GM21825 (cell line): ENCODE results near the gene ATXN1.
"Not testable (repeated sequence)": the region's sequence is repeated elsewhere in the genome, so short reads cannot be mapped to it uniquely, and the experiment has no call there.

Experiments used
- ATAC-seq: cut with Tn5 transposase; IDR thresholded peaks from one replicate; pipeline ENCODE4 v1.9.1; 2021; ENCODE audit warnings: mild to moderate bottlenecking, moderate library complexity; ENCODE audit not compliant: unreplicated experiment

The ATXN1 gene

GRCh38 chr6:16378360-16378759 is 382.9 kb downstream of the ATXN1 start:
- not testable (repeated sequence) for ATAC-seq

GRCh38 chr6:16377470-16377869 is 383.8 kb downstream of the ATXN1 start:
- no peak for ATAC-seq

- no peak for ATAC-seq
These were observed 385.4 kb downstream of the ATXN1 start for GRCh38 chr6:16375843-16376242.

- no peak for ATAC-seq
These were observed 386.1 kb downstream of the ATXN1 start for GRCh38 chr6:16375206-16375605.

- ATAC-seq, result no peak
These were observed 386.6 kb downstream of the ATXN1 start for GRCh38 chr6:16374461-16375200.

GRCh38 chr6:16374016-16374415 is 387.2 kb downstream of the ATXN1 start:
- ATAC-seq, result no peak

- no peak for ATAC-seq
These were observed 389.1 kb downstream of the ATXN1 start for GRCh38 chr6:16372029-16372776.

GRCh38 chr6:16371401-16371800 is 389.9 kb downstream of the ATXN1 start:
- no peak for ATAC-seq

- ATAC-seq, result no peak
These were observed 390.3 kb downstream of the ATXN1 start for GRCh38 chr6:16370943-16371342.

- ATAC-seq, result no peak
These were observed 391.3 kb downstream of the ATXN1 start for GRCh38 chr6:16369989-16370388.

GRCh38 chr6:16369140-16369745 is 392.0 kb downstream of the ATXN1 start:
- no peak for ATAC-seq

GRCh38 chr6:16367571-16367970 is 393.7 kb downstream of the ATXN1 start:
- no peak for ATAC-seq

- no peak for ATAC-seq
These were observed 397.5 kb downstream of the ATXN1 start for GRCh38 chr6:16363749-16364148.

- ATAC-seq, result no peak
These were observed 398.3 kb downstream of the ATXN1 start for GRCh38 chr6:16362819-16363589.

GRCh38 chr6:16362296-16362695 is 399.0 kb downstream of the ATXN1 start:
- ATAC-seq, result no peak

- no peak for ATAC-seq
These were observed 399.4 kb downstream of the ATXN1 start for GRCh38 chr6:16361861-16362260.

- ATAC-seq, result no peak
These were observed 400.1 kb downstream of the ATXN1 start for GRCh38 chr6:16361121-16361520.

- no peak for ATAC-seq
These were observed 400.9 kb downstream of the ATXN1 start for GRCh38 chr6:16360365-16360764.

GRCh38 chr6:16359563-16359962 is 401.7 kb downstream of the ATXN1 start:
- ATAC-seq, result no peak

GRCh38 chr6:16358531-16359138 is 402.6 kb downstream of the ATXN1 start:
- no peak for ATAC-seq
